PC-9 (cell line): ENCODE measurements around the gene ATP5PO.

Experiments
- CTCF ChIP-seq: fragments of 200-600 bp; sonication (generic); conservative IDR thresholded peaks from 2 replicates; pipeline ENCODE4 v1.6.1; 2017; ENCODE audit warnings: mixed run types, antibody characterized with exemption, mild to moderate bottlenecking, moderate library complexity
- EZH2 ChIP-seq: fragments of 200-600 bp; sonication (generic); IDR thresholded peaks from 2 replicates; pipeline ENCODE4 v1.8.0; 2017; ENCODE audit warnings: antibody characterized with exemption, low read depth

GRCh38 chr21:33855190-33855589 lies 60.4 kb downstream of the ATP5PO start:
- TF ChIP-seq CTCF: no peak
- TF ChIP-seq EZH2: no peak
